ENCODE results near the gene HAUS7.

DNA sequence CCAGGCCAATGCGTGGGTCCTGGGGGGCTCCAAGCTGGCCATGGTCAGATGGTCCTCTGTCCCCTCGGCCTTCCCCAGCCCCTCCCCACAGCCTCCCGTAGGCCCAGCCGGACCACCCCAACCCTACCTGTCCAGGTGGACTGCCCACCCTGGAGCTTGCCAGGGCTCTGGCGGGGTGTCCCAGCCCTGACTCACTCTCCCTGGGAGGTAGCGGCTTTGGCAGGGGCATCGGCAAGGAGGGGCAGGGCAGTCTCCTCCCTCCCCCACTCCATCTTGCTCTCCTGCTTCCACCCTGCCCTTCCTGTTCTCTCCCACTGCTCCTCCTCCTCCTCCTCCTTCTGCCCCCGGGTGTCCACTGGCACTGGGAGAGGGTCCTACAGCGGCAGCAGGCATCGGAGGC, 31.8 kb upstream of the HAUS7 start:
- no peak for TF ChIP-seq EZH2 (IDR thresholded peaks at IDR 0.05; ENCODE audit: low read length)
- TF ChIP-seq CTCF (optimal IDR thresholded peaks at IDR 0.05 in 1 of 3, IDR thresholded peaks at IDR 0.05 in 1 of 3, conservative IDR thresholded peaks at IDR 0.05 in 1 of 3; ENCODE audit: extremely low read depth in 1 of 3, insufficient read depth in 2 of 3, low read length in 3 of 3) = no peak

Measured in keratinocyte (primary cell).